Lower lobe of right lung (tissue), 2 donors: ENCODE results near the gene ROPN1B. TPM values are rescaled to one million over a fixed set of nuclear protein-coding genes. Genes with fewer than 3 reads are reported as not detected.
A peak's percentile ranks its signal among the peaks of the same experiment; 100 is the strongest.

Source experiments
- ATAC-seq, 2 donors: fragments of 200-7000 bp; cut with Tn5 transposase; one replicate each; pipeline ENCODE4 v1.9.1; 2020 to 2022; ENCODE audit warnings: mild to moderate bottlenecking in 2 of 2, moderate library complexity in 2 of 2
- DNase-seq: peaks from one replicate; pipeline ENCODE4 v3.0.0-alpha.2; 2020
- H3K27ac ChIP-seq: fragments of 200-600 bp; one replicate; pipeline ENCODE4 v1.8.0; 2022
- H3K27me3 ChIP-seq: fragments of 200-600 bp; one replicate; pipeline ENCODE4 v1.8.0; 2022; ENCODE audit warnings: low read depth
- H3K36me3 ChIP-seq: fragments of 200-600 bp; one replicate; pipeline ENCODE4 v1.8.0; 2022; ENCODE audit warnings: mild to moderate bottlenecking
- H3K4me1 ChIP-seq: fragments of 200-600 bp; one replicate; pipeline ENCODE4 v1.8.0; 2022
- H3K4me3 ChIP-seq: fragments of 200-600 bp; one replicate; pipeline ENCODE4 v1.8.0; 2022; ENCODE audit warnings: mild to moderate bottlenecking
- H3K9me3 ChIP-seq: fragments of 200-600 bp; one replicate; pipeline ENCODE4 v1.8.0; 2022
- CTCF ChIP-seq: fragments of 200-600 bp; IDR thresholded peaks from one replicate; pipeline ENCODE4 v1.8.0; 2022; ENCODE audit warnings: antibody characterized with exemption, mild to moderate bottlenecking
- intact Hi-C: fragments of 100-400 bp; cut with DNase I; formaldehyde crosslinking; loops from one replicate; pipeline ENCODE4 v1.11.0; 2022
- total RNA-seq: library from RNA; stranded (reverse); fragmentation: NEBNext Ultra II Directional; extraction: Animal tissue kit (Norgen Biotek cat#: 25700); gene quantifications from one replicate; pipeline ENCODE4 v1.2.1, GENCODE V29; 2021
- donor health status: DM: no; HTN: yes; CAD: no; lungs with severe emphysema.

The ROPN1B gene
- total RNA-seq, 1 donor from 2014 or later, result 0.50 TPM

GRCh38 chr3:125957674-125958510, 11.1 kb upstream of the ROPN1B start:
- no peak for TF ChIP-seq CTCF
- Histone ChIP-seq H3K27me3 (peaks cover 34% of the 10 kb centered on the region), H3K36me3 (no peaks in the 10 kb centered on the region), H3K9me3 (no peaks in the 10 kb centered on the region), H3K4me3 (no peak overlapping the region), H3K27ac (no peak overlapping the region), H3K4me1 (no peaks in the 10 kb centered on the region)
- DNase-seq (no peak), ATAC-seq (peak in 1 of 2 donors; percentile 36)
- intact Hi-C loops, result no loop called here

DNA sequence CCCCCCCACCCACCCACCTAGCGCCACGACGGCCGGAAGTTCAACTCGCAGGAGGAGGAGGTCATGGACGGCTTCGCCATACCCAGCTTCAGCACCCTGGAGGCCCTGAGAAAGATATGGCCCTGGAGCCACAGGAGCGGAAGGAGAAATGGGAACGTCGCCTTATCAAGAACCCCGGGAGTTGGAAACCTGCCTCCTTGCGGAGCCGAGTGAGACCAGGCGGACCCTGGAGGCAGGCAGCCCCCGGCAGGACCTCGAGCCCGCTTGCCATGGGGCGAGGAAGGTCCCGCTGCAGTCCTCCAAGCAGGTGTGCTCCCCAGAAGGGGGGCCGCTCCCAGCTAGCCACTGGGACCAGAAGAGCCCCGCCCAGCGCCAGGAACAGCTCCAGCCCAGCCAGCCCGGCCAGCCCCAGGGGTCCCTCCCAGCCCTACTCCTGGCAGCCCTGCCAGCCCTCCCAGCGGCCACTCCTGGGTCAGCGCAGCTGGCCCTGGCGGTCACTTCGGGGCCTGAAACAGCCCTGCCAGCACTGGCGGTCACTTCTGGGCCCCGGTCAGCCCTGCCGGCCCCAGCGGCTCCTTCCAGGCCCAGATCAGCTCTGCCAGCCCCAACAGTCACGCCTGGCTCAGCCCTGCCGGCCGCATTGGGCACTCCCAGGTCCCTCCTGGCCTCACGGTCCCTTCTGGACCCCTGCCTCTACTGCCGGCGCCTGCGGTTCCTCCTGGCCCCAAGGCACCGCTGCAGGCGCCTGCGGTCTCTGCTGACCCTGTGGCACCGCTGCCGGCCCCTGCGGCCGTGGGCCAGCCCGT, 10.3 kb upstream of the ROPN1B start:
- intact Hi-C loops, result no loop called here

DNA sequence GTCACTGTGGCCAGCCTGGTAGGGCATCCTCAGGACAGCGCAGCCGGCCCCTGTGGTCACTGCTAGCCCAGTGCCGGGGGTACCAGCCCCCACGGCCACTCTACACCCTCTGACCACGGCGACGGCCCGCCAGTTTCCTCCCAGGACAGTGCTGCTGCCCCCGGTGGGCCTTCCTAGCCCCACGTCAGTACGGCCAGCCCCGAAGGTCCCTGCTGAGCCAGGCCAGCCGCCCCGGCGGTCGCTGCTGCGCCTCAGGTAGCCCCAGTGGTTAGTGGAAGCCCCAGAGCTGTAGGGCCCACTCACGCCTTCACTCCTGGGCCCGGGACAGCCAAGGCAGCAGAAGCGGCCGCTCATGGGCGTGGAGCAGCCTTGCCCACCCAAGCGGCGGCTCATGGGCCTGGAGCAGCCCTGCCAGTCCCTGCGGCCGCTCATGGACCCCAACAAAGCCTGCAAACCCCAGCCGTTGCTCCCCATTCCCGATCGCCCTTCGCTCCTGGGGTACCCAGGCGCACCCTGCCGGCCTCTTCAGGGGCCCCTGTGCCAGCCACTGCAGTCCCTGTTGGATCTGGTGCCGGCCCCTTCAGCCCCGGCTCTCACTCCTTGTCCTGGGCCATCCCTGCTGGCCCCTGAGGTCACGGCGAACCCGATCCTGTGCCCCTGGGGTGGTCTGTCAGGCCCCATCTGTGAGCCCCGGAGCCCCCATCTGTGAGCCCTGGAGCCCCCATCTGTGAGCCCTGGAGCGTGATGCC, 9.5 kb upstream of the ROPN1B start:
- Histone ChIP-seq H3K9me3 (no peaks in the 10 kb centered on the region), H3K4me3 (no peak overlapping the region), H3K27ac (no peak overlapping the region), H3K36me3 (no peaks in the 10 kb centered on the region), H3K27me3 (peaks cover 30% of the 10 kb centered on the region), H3K4me1 (no peaks in the 10 kb centered on the region)
- ATAC-seq, result peak in 1 of 2 donors; percentile 18
- peak; percentile 41 for DNase-seq
- intact Hi-C loops, result no loop called here
- no peak for TF ChIP-seq CTCF

More for the DNA sequence above, 10.3 kb upstream of the ROPN1B start:
- ATAC-seq (peak; percentile 8 to 19), DNase-seq (peak; percentile 43)
- no peaks in the 10 kb centered on the region for H3K36me3 ChIP-seq
- H3K4me1 ChIP-seq, result no peaks in the 10 kb centered on the region
- peaks cover 34% of the 10 kb centered on the region for H3K27me3 ChIP-seq
- TF ChIP-seq CTCF, result no peak
- H3K9me3 ChIP-seq, result no peaks in the 10 kb centered on the region
- H3K27ac ChIP-seq, result no peak overlapping the region
- H3K4me3 ChIP-seq, result no peak overlapping the region

DNA sequence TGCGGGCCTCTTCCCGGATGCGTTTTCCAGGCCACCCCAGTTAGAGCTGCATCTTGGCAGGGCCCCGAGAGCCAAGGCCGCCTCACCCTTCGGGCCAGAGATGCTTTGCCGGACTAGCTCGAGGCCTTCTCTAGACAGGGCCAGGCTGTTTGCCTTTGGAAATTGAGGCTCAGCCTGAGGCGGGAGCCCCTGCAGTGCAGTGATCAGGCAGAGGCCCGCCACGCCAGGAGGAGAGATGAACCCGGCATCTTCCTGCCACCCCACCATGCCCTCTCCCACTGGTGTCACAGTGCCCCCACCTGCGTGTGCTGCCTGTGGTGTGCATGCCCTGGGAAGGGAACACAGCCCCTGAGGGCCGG, 8.9 kb upstream of the ROPN1B start:
- DNase-seq (peak; percentile 36), ATAC-seq (peak in 1 of 2 donors; percentile 6)
- Histone ChIP-seq H3K9me3 (no peaks in the 10 kb centered on the region), H3K27me3 (peaks cover 30% of the 10 kb centered on the region), H3K4me3 (no peak overlapping the region), H3K36me3 (no peaks in the 10 kb centered on the region), H3K4me1 (no peaks in the 10 kb centered on the region), H3K27ac (no peak overlapping the region)
- no peak for TF ChIP-seq CTCF
- intact Hi-C loops, result no loop called here

GRCh38 chr3:125960456-125961288, 8.3 kb upstream of the ROPN1B start:
- no peak for TF ChIP-seq CTCF
- DNase-seq, result no peak
- Histone ChIP-seq H3K4me3 (no peak overlapping the region), H3K9me3 (no peaks in the 10 kb centered on the region), H3K27me3 (peaks cover 28% of the 10 kb centered on the region), H3K27ac (no peak overlapping the region), H3K4me1 (no peaks in the 10 kb centered on the region), H3K36me3 (no peaks in the 10 kb centered on the region)
- intact Hi-C loops, result no loop called here
- ATAC-seq, result no peak
